Cerebellar cortex (tissue), 1 donor: Measurements from ENCODE around the gene C7orf33.
"Not testable (repeated sequence)": the region's sequence is repeated elsewhere in the genome, so short reads cannot be mapped to it uniquely, and the experiment has no call there.

Experiments
- DNase-seq: peaks from one replicate; pipeline ENCODE4 v3.0.0-alpha.2; 2015; ENCODE audit warnings: low spot score

Gene C7orf33

GRCh38 chr7:148590471-148590870 lies at the start of gene C7orf33:
TSS of gene C7orf33 (plus strand) at chr7:148590766. CDS start at chr7:148590926, 160 bp downstream.
- DNase-seq = no peak

- DNase-seq = no peak
Observed at GRCh38 chr7:148541891-148542504, 48.6 kb upstream of the C7orf33 start.

GRCh38 chr7:148543302-148543701 lies 47.3 kb upstream of the C7orf33 start:
- no peak for DNase-seq

GRCh38 chr7:148545172-148545571 lies 45.4 kb upstream of the C7orf33 start:
- no peak for DNase-seq

- no peak for DNase-seq
Observed at GRCh38 chr7:148545932-148546331, 44.6 kb upstream of the C7orf33 start.

GRCh38 chr7:148546857-148547256 lies 43.7 kb upstream of the C7orf33 start:
- DNase-seq = no peak

- DNase-seq = no peak
Observed at GRCh38 chr7:148547951-148548350, 42.6 kb upstream of the C7orf33 start.

- no peak for DNase-seq
Observed at GRCh38 chr7:148553979-148554378, 36.6 kb upstream of the C7orf33 start.

- no peak for DNase-seq
Observed at GRCh38 chr7:148556892-148557291, 33.7 kb upstream of the C7orf33 start.

GRCh38 chr7:148558914-148559313 lies 31.7 kb upstream of the C7orf33 start:
- no peak for DNase-seq

GRCh38 chr7:148561099-148561498 lies 29.5 kb upstream of the C7orf33 start:
- no peak for DNase-seq

- DNase-seq = no peak
Observed at GRCh38 chr7:148563583-148564274, 26.8 kb upstream of the C7orf33 start.

- DNase-seq = not testable (repeated sequence)
Observed at GRCh38 chr7:148564275-148564951, 26.2 kb upstream of the C7orf33 start.

GRCh38 chr7:148566736-148567135 lies 23.8 kb upstream of the C7orf33 start:
- DNase-seq = no peak

- DNase-seq = no peak
Observed at GRCh38 chr7:148567524-148567923, 23.0 kb upstream of the C7orf33 start.

GRCh38 chr7:148570510-148570909 lies 20.1 kb upstream of the C7orf33 start:
- no peak for DNase-seq

GRCh38 chr7:148570973-148571372 lies 19.6 kb upstream of the C7orf33 start:
- DNase-seq = not testable (repeated sequence)

GRCh38 chr7:148571381-148571780 lies 19.2 kb upstream of the C7orf33 start:
- DNase-seq = no peak

GRCh38 chr7:148572067-148572522 lies 18.5 kb upstream of the C7orf33 start:
- DNase-seq = no peak

GRCh38 chr7:148573581-148573980 lies 17.0 kb upstream of the C7orf33 start:
- DNase-seq = not testable (repeated sequence)

GRCh38 chr7:148575640-148576411 lies 14.7 kb upstream of the C7orf33 start:
- DNase-seq = peak; percentile 56

- DNase-seq = no peak
Observed at GRCh38 chr7:148579366-148579765, 11.2 kb upstream of the C7orf33 start.
